CD4-positive, alpha-beta T cell treated with Interleukin-4 for 4 hours (primary cell): ENCODE measurements around the gene IL4.
"Not testable (repeated sequence)": the region's sequence is repeated elsewhere in the genome, so short reads cannot be mapped to it uniquely, and the experiment has no call there.

Experiments used
- DNase-seq: peaks from one replicate; pipeline ENCODE4 v3.0.0-alpha.2; 2020

Gene IL4

GRCh38 chr5:132673939-132674630, at the start of gene IL4:
Gene IL4, plus strand, starts transcription at chr5:132673989. Its CDS starts 62 bp downstream, at chr5:132674051.
- DNase-seq = no peak

DNA sequence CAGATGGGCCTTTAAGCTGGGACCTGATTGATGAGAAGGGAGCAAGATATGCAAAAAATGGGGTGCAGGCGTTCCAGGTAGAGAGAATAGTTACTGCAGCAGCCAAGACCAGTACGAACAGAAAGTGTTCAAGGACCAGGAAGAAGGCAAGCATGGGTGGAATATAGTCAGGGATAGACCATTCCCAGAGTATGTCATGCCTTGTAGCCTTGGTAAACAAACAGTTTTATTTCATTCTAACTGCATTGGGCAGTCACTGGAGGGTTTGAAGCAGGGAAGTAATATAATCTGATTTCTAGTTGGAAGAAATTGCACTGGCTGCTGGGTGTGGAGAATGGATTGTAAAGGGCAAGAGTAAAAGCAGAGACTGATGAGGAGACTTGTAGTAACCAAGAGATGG, 46.3 kb upstream of the IL4 start:
- no peak for DNase-seq

DNA sequence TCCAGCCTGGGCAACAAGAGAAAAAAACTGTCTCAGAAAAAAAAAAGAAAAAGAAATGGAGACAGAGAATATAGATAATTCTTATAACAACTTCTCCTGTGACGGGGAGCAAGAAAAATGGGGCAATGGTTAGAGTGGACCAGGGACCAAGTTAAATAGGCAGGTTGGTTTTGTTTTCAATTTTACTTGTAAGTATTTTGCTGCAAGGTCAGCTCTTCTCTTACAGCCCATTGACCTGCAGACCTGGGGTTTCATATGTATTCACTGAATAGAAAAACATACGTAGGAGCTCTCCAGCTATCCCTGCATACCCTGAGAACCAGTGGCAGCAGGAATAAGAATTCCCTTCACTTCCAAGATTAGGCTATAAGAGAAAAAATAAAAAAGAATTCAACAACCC, 45.0 kb upstream of the IL4 start:
- DNase-seq = no peak

- DNase-seq = peak; percentile 24
Measured at GRCh38 chr5:132629230-132629944, 44.4 kb upstream of the IL4 start.

DNA sequence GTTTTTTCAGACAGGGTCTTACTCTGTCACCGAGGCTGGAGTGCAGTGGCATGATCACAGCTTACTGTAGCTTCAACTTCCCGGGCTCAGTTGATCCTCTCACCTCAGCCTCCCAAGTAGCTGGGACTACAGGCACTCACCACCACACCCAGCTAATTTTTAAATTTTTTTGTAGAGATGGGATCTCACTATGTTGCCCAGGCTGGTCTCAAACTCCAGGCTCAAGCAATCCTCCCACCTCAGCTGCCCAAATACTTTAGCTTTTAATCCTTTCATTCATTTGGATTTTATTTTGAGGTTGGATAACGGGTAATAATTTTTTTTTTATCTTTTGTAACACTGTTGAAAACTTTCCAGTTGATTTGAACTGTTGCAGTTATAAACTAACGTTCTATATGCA, 40.2 kb upstream of the IL4 start:
- not testable (repeated sequence) for DNase-seq

GRCh38 chr5:132635873-132636272, 37.9 kb upstream of the IL4 start:
- no peak for DNase-seq

GRCh38 chr5:132637241-132637640, 36.5 kb upstream of the IL4 start:
- DNase-seq = no peak

DNA sequence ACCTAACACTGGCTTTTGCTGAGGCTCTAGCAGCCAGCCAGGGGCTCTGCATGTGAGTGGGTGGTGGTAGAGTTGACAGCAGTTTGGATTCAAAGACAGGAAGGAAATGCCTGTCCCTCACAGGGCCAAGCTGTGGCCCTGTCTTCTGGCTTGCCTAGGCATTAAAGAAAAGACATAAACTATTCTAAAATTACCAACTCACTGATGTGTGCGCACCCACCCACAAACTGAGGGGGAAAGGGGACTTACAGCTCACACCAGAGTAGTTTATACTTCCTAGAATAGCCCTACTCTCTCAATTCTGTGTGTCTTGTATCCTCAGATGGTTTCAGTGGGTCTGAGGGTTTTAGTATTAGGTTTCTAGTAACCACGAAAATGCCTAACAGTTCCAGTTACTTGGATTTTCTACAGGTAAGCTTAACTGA, 34.1 kb upstream of the IL4 start:
- no peak for DNase-seq

DNA sequence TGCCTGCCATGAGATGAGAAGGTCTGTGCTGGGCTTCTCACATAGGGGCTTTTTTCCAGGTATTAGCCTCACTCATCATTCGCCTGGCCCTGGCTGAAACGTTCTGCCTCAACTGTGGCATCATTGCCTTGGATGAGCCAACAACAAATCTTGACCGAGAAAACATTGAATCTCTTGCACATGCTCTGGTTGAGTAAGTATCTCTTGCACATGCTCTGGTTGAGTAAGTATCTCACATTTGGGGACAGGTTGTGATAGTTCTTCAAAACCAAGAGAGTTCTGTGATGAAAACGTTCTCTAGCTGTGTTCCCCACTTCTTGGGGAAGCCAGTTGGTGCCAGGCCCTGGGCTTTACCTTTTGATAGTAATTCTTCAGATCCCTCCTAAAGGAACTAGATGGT, 33.2 kb upstream of the IL4 start:
- no peak for DNase-seq

- no peak for DNase-seq
Measured at GRCh38 chr5:132641241-132641723, 32.5 kb upstream of the IL4 start.

DNA sequence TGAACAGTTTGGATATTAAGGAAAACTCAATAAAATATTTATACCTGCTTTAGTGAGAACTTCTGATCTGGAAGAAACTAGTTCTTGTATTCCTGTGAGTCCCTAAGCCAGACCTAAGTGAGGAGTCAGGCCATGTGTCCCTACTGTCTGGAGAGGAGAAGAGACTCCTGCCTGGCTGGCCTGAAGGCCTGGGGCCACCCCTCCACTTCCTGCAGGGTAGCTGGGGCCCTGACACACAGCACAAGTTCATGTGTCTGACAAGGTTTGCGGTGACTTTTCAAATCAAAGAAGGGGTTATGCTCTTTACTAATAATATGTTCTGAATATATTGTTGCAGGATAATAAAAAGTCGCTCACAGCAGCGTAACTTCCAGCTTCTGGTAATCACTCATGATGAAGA, 31.9 kb upstream of the IL4 start:
- DNase-seq = no peak

GRCh38 chr5:132644177-132644576, 29.6 kb upstream of the IL4 start:
- no peak for DNase-seq

- no peak for DNase-seq
Measured at GRCh38 chr5:132646583-132647266, 27.1 kb upstream of the IL4 start.

GRCh38 chr5:132647473-132647872, 26.3 kb upstream of the IL4 start:
- no peak for DNase-seq

GRCh38 chr5:132648355-132648754, 25.4 kb upstream of the IL4 start:
- no peak for DNase-seq

DNA sequence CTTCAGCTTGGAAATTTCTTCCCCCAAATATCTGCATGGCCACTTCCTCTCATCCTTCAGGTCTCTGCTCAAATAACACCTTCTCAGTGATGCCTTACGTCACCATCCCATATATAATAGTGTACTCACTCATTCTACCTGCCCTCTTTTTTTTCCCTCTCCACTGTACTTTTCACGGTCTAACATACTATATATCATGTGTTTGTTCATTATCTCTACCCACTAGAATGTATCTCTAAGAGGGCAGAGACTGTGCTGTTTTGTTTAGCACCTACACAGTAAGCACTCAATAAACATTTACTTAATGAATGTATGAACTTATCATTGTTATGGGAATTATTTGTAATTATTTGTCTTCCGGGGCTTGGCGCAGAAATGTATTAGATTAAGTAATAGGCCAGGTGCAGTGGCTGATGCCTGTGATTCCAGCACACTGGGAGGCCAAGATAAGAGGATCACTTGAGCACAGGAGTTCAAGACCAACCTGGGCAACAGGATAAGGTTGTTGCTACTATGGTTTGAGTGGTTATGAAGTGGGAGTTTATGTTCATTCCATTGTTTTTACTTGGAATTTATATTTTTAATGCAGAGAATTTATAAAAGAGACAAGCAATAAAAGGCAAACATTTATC, 21.8 kb upstream of the IL4 start:
- no peak for DNase-seq

GRCh38 chr5:132653716-132654115, 20.1 kb upstream of the IL4 start:
- DNase-seq = no peak

DNA sequence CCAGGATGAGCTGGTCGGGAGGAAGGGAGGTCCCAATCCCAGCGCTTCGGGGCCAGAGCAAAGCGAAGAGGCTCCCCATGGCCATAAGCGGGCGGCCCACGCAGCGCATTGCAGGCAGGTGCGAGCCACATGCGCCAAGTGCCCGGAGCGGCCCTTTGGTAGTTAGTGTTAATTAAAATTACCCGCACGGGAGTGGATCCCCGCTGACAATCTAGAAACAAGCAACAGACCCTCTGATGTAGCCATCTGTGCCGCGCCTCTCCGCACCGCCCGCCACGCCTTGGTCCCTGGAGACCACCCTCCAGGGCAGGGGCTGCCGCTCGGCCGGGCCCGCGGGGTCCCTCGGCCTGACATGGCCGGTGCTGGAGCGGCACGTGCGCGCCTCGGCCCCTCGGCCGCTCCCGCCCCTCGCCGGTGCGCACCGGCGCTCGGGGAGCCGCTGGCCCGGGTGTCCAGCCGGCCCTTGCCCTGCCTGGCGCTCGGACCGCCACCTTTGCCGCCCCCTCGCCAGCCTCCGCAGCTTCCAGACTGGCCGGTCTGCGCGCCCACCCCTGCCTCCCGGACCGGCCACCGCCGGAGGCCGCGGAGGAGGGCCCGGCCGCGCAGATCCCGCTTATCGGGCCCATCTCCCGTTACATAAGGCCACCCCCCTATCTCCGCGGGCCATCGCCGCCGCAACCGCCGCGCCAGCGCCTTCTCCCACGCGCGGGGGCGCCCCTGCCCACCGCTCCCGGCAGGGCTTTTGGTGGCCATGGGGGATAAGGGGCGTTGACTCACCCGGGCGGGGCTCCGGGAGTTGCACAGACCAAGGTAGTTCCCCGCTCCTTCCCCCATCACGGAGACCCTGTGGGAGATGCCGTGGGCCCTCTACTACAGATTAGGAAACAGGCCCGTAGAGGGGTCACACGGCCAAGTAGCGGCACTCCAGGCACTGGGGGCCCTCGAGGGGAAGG, 17.7 kb upstream of the IL4 start:
- no peak for DNase-seq

DNA sequence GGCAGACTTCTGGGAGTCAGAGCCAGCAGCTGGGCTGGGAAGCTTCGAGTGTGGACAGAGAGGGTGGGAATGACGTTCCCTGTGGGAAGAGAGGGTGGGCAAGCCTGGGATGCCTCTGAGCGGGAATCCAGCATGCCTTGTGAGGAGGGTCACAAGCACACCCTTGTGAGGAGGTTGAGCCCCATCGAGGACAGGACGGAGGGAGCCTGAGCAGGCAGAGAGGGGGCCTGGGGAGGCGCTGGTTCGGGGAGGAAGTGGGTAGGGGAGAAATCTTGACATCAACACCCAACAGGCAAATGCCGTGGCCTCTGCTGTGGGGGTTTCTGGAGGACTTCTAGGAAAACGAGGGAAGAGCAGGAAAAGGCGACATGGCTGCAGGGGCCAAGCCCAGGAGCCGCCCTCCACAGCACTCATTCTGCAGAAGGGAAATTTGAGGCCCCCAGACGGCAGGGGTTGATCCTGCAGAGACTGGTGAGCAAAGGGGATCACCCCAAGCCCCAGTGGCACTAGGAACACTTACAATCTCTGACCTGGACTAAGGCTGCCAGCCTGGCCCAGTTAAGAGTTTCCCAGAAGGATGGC, 16.9 kb upstream of the IL4 start:
- no peak for DNase-seq

DNA sequence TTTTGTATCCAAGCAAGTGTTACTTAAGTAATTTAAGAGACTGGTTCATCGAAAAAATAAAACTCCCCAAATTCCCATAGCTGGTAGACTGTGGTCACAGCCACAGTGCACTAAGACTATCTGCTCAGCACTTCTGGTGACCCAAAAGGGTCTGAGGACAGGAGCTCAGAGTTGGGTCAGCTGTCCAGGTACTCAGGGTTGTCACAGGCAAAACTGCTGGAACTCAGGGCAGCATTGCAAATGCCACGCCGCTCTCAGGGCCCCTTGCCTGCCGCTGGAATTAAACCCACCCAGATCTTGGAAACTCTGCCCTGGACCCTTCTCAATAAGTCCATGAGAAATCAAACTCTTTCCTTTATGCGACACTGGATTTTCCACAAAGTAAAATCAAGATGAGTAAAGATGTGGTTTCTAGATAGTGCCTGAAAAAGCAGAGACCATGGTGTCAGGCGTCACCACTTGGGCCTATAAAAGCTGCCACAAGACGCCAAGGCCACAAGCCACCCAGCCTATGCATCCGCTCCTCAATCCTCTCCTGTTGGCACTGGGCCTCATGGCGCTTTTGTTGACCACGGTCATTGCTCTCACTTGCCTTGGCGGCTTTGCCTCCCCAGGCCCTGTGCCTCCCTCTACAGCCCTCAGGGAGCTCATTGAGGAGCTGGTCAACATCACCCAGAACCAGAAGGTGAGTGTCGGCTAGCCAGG, 16.0 kb upstream of the IL4 start, which contains the start of gene IL13:
Gene IL13 (plus strand): TSS at position 498 of the 705 bp plus-strand sequence. CDS start 14 bp downstream, at position 512.
- no peak for DNase-seq
